Lower leg skin (tissue), 4 donors: ENCODE data around the gene MUC6. TPM values are rescaled to one million over a fixed set of nuclear protein-coding genes. Genes with fewer than 3 reads are reported as not detected.

Experiments
- DNase-seq, 2 donors: peaks; one replicate each; pipeline ENCODE4 v3.0.0-alpha.2; 2019; ENCODE audit warnings: low spot score in 2 of 2
- H3K4me3 ChIP-seq: fragments of 200-600 bp; sonication (generic); 2 replicates; pipeline ENCODE4 v1.5.1; 2017; ENCODE audit warnings: mild to moderate bottlenecking, low read depth; ENCODE audit not compliant: poor library complexity, severe bottlenecking
- POLR2A ChIP-seq, 2 donors: fragments of 450-650 bp; IDR thresholded peaks; one replicate each; pipeline ENCODE4 v1.6.1; 2016 to 2017; ENCODE audit warnings: antibody characterized with exemption in 2 of 2, mild to moderate bottlenecking in 1 of 2, moderate library complexity in 1 of 2
- WGBS, 2 donors: methylation state at CpG; one replicate each; pipeline ENCODE4 v1.1.5; 2018; 5-methylcytosine and 5-hydroxymethylcytosine counted together
- intact Hi-C: fragments of 100-400 bp; cut with DNase I; formaldehyde crosslinking; loops from one replicate; pipeline ENCODE4 v1.15.0; 2023; ENCODE audit warnings: low total_unique reads
- total RNA-seq, 4 donors: library from RNA; depleted of rRNA; stranded (reverse); fragments of >200 nt; gene quantifications; one replicate each; pipeline ENCODE4 v1.1.0, GENCODE V29; 2016
- TF ChIP-seq, protein P1 (sequence below), 3 donors: fragments of 450-650 bp; IDR thresholded peaks; one replicate each; pipeline ENCODE4 v1.5.1; 2016; ENCODE audit warnings: antibody characterized with exemption in 3 of 3, mild to moderate bottlenecking in 3 of 3, moderate library complexity in 2 of 3

MUC6 gene
- total RNA-seq, 4 donors from 2014 or later: not detected

DNA sequence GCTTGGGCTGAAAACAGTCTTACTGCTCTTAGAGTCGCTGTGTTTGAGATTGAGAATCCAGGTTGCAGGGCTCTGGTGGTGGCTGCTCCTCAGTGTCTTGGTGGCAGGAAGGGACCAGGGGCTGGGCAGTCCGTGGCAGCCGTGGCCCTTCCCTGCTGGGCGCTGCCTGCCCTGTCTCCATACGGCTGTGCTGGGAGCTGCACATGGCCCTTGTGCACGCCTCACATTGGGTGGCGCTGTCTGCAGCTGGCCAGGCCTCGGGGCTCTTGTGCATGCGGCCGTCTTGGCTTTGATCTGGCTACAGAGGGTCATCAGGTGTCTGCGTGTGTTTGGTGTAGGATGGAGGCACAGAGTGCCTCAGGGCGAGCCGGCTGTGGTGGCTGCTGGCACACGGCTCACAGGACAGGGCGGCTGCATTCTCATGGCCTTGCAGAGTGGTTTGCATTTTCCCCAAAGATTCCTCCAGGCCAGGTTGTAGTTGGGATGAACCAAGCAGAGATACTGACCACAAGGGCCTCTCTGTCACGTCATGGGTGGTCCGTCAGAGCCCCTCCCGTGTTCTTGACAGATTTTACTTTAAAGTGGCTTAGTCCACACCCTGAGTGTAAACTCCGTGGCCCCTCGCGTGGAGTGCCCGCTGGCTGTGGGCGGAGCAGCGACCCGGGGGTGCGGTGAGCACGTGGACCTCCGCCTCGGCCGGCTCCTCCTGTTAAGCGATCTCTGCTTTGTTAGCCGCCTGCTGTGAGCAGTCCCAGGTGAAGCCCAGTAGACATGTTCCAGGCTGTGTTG is 34.7 kb downstream of the MUC6 start:
- intact Hi-C loops: no loop called here
- no peak for DNase-seq
- H3K4me3 ChIP-seq: no peak overlapping the region
- TF ChIP-seq, protein P1, sequence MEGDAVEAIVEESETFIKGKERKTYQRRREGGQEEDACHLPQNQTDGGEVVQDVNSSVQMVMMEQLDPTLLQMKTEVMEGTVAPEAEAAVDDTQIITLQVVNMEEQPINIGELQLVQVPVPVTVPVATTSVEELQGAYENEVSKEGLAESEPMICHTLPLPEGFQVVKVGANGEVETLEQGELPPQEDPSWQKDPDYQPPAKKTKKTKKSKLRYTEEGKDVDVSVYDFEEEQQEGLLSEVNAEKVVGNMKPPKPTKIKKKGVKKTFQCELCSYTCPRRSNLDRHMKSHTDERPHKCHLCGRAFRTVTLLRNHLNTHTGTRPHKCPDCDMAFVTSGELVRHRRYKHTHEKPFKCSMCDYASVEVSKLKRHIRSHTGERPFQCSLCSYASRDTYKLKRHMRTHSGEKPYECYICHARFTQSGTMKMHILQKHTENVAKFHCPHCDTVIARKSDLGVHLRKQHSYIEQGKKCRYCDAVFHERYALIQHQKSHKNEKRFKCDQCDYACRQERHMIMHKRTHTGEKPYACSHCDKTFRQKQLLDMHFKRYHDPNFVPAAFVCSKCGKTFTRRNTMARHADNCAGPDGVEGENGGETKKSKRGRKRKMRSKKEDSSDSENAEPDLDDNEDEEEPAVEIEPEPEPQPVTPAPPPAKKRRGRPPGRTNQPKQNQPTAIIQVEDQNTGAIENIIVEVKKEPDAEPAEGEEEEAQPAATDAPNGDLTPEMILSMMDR (IDR thresholded peaks at IDR 0.05): no peak
- TF ChIP-seq POLR2A (IDR thresholded peaks at IDR 0.05): no peak
- 89 to 93% methylated on average over 27 to 29 of the region's 32 CpGs for WGBS, 2 donors

DNA sequence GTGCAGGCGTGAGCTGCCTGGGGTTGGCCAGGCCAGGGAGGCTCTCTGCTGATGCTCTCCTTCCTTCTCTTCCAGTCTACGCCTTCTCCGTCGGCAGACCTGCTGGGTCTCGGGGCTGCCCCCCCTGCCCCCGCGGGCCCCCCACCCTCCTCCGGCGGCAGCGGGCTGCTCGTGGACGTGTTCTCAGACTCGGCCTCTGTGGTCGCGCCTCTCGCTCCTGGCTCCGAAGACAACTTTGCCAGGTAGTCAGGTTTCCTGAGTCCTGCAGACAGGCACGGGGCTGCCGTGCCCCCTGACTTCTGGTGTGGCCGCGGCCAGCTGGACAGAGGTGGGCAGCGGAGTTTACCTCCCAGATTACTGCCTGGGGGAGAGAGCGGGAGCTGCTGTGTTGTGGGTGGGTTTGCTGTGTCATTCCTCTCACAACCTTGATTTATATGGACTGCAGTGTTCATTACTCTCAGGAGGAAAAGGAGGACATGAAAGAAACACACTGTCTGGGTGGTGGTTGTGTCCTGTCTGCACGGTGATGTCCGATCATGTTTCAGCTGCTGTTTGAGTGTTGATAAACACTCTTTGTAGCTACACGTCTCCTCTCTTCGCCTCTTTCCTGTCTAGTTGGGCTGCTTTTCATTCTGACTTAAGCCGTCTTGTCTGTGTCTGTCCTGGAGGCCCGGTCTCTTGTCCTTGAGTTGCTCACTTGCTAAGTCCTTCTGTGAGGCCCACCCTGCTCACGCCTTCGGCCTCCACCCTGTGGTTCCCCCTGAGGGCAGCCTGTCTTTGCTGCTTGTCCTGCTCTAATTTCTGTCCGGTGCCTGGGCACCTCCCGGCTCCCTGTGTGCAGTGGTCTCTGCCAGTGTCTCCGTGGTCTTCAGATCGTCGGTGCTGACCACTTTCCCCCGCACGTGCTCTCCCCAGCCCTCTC is 35.9 kb downstream of the MUC6 start:
- 88 to 90% methylated on average over 38 of the region's 38 CpGs for WGBS, 2 donors
- TF ChIP-seq, protein P1 (IDR thresholded peaks at IDR 0.05): no peak
- no peak for TF ChIP-seq POLR2A (IDR thresholded peaks at IDR 0.05)
- DNase-seq: no peak
- intact Hi-C loops: no loop called here
- H3K4me3 ChIP-seq: no peak overlapping the region

DNA sequence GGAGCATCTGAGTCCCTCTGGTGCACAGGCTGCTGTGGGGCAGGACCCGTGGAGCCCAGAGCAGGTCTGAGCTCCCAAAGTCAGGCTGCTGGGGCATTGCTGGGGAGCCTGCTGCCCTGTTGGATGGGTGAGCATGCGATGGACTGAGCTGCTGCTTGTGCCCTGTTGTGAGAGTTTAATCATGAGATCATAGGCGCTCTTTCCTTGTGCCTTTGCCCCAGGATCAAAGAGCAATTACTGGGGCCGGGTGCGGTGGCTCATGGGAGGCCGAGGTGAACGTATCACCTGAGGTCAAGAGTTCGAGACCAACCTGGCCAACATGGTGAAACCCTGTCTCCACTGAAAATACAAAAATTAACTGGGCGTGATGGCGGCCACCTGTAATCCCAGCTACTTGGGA is 37.5 kb downstream of the MUC6 start:
- intact Hi-C loops: no loop called here
- DNase-seq: no peak
- no peak overlapping the region for H3K4me3 ChIP-seq
- TF ChIP-seq, protein P1 (IDR thresholded peaks at IDR 0.05): no peak
- no peak for TF ChIP-seq POLR2A (IDR thresholded peaks at IDR 0.05)
- 93 to 95% methylated on average over 9 to 10 of the region's 10 CpGs for WGBS, 2 donors

GRCh38 chr11:997907-998306 is 38.6 kb downstream of the MUC6 start:
- H3K4me3 ChIP-seq: no peak overlapping the region
- 88 to 92% methylated on average over 14 of the region's 14 CpGs for WGBS, 2 donors
- TF ChIP-seq, protein P1 (IDR thresholded peaks at IDR 0.05): no peak
- TF ChIP-seq POLR2A (IDR thresholded peaks at IDR 0.05): no peak
- intact Hi-C loops: no loop called here
- no peak for DNase-seq

DNA sequence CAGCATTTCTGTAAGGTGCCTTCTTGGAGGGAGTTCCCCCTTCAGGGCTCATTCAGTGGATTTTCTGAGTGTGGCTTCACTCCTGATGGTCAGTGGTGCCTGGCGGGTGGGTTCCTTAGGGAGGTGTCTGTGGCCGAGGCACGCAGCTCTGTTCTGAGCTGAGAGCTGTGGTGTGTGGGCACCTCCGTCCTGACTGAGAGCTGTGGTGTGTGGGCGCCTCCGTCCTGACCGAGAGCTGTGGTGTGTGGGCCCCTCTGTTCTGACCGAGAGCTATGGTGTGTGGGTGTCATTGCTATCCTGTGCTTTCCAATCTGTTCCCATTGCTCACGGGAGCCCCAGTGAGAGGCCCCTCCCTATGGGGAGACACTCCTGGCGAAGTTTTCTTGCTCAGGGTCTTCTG is 39.8 kb downstream of the MUC6 start:
- TF ChIP-seq POLR2A (IDR thresholded peaks at IDR 0.05): no peak
- TF ChIP-seq, protein P1 (IDR thresholded peaks at IDR 0.05): no peak
- intact Hi-C loops: no loop called here
- no peak overlapping the region for H3K4me3 ChIP-seq
- DNase-seq: no peak
- WGBS, 2 donors: 92 to 98% methylated on average over 10 of the region's 10 CpGs
